HepG2 (cell line): Measurements from ENCODE around the gene AKT3. TPM values are rescaled to one million over a fixed set of nuclear protein-coding genes. Genes with fewer than 3 reads are reported as not detected.

Source experiments
- ATAC-seq: fragments of 200-7000 bp; cut with Tn5 transposase; 3 replicates; pipeline ENCODE4 v1.9.1; 2020; ENCODE audit warnings: mild to moderate bottlenecking, moderate library complexity
- BruUV-seq: library from RNA; stranded (reverse); fragments of 400-500 nt; replicated peaks from 2 replicates; lab custom pipeline; 2021; lab: Mats Ljungman, UMichigan
- CTCF ChIA-PET: fragments of 300-600 bp; formaldehyde crosslinking; extraction: SDS; loops from one replicate; lab custom pipeline; 2021; ENCODE audit warnings: low total read pairs, inconsistent platforms, low intra/inter-chr PET ratio; lab: Yijun Ruan, JAX
- POLR2A ChIA-PET: fragments of 350-600 bp; sonication (Branson Sonifier 250); formaldehyde crosslinking; loops from one replicate; lab custom pipeline; 2020; ENCODE audit warnings: antibody characterized with exemption, inconsistent platforms; lab: Yijun Ruan, JAX
- DNase-seq: peaks from one replicate; pipeline ENCODE4 v3.0.0-alpha.2; 2015; ENCODE audit warnings: low spot score
- FAIRE-seq: peaks from 3 replicates; lab custom pipeline; 2011; peaks lifted over from hg19 to GRCh38; lab: Jason Lieb, UNC
- H2AFZ ChIP-seq: one replicate; pipeline ENCODE4 v1.6.1; 2011; ENCODE audit warnings: low read length, inconsistent platforms
- H3K27ac ChIP-seq: fragments of 300-600 bp; 3 replicates; pipeline ENCODE4 v1.8.0; 2011; ENCODE audit warnings: mixed run types, mild to moderate bottlenecking, mixed read lengths, low read length, inconsistent platforms; ENCODE audit not compliant: insufficient read depth; ENCODE audit errors: extremely low read length
- H3K27me3 ChIP-seq, 2 experiments: fragments of 200-600 bp in 1 of 2; 2 replicates in 1 of 2; 3 replicates in 1 of 2; pipeline versions ENCODE4 v1.6.0 to v1.8.0; 2011; ENCODE audit warnings: low read length in 2 of 2, mild to moderate bottlenecking in 2 of 2, moderate library complexity in 2 of 2, inconsistent platforms in 1 of 2; ENCODE audit not compliant: insufficient read depth in 2 of 2, control insufficient read depth in 1 of 2
- H3K36me3 ChIP-seq, 2 experiments: fragments of 200-600 bp in 1 of 2; replicated peaks in 1 of 2; 2 replicates in 1 of 2; 3 replicates in 1 of 2; pipeline versions ENCODE4 v1.5.1 to v1.8.0; 2011; ENCODE audit warnings: low read length in 2 of 2, inconsistent platforms in 1 of 2; ENCODE audit not compliant: insufficient read depth in 2 of 2, control insufficient read depth in 1 of 2
- H3K4me1 ChIP-seq: 2 replicates; pipeline ENCODE4 v1.5.1; 2012; ENCODE audit warnings: low read length, inconsistent platforms; ENCODE audit not compliant: insufficient read depth
- H3K4me2 ChIP-seq: 2 replicates; pipeline ENCODE4 v1.6.0; 2011; ENCODE audit warnings: low read depth, low read length, inconsistent platforms
- H3K4me3 ChIP-seq, 3 experiments: fragments of 200-600 bp in 1 of 3; sonication (generic), shearing (Covaris generic) in 1 of 3; replicated peaks in 1 of 3; 2 replicates each; pipeline ENCODE4 v1.5.1; 2011 to 2016; ENCODE audit warnings: low read length in 3 of 3, inconsistent platforms in 2 of 3, low read depth in 2 of 3, mild to moderate bottlenecking in 2 of 3, control low read depth in 1 of 3, mixed read lengths in 1 of 3; ENCODE audit not compliant: insufficient read depth in 1 of 3
- H3K79me2 ChIP-seq: one replicate; pipeline ENCODE4 v1.6.1; 2011; ENCODE audit warnings: low read length, inconsistent platforms; ENCODE audit not compliant: insufficient read depth
- H3K9ac ChIP-seq: 2 replicates; pipeline ENCODE4 v1.6.0; 2011; ENCODE audit warnings: mild to moderate bottlenecking, low read depth, low read length, inconsistent platforms; ENCODE audit not compliant: insufficient read depth
- H3K9me3 ChIP-seq: 2 replicates; pipeline ENCODE4 v1.5.1; 2012; ENCODE audit warnings: mild to moderate bottlenecking, low read length
- H4K20me1 ChIP-seq: 2 replicates; pipeline ENCODE4 v1.6.0; 2011; ENCODE audit warnings: inconsistent platforms, mild to moderate bottlenecking, low read length, moderate library complexity; ENCODE audit not compliant: insufficient read depth
- ISX ChIP-seq: sonication (generic); formaldehyde crosslinking; conservative IDR thresholded peaks from 2 replicates; pipeline ENCODE4 v1.5.0; 2020; ENCODE audit warnings: missing genetic modification reagents
- SIX1 ChIP-seq: sonication (generic); formaldehyde crosslinking; IDR thresholded peaks from 2 replicates; pipeline ENCODE4 v1.4.0; 2020; ENCODE audit warnings: missing genetic modification reagents, borderline replicate concordance
- SP1 ChIP-seq, 2 experiments: fragments of 450-650 bp in 1 of 2; sonication (generic) in 1 of 2; formaldehyde crosslinking in 1 of 2; IDR thresholded peaks; 2 replicates each; pipeline versions ENCODE4 v1.4.0 to v1.6.1; 2016 to 2020; ENCODE audit warnings: missing genetic modification reagents in 1 of 2
- SRSF4 ChIP-seq: fragments of 200-400 bp; formaldehyde crosslinking; IDR thresholded peaks from one replicate; pipeline ENCODE4 v1.6.1; 2018; ENCODE audit warnings: mild to moderate bottlenecking, low read depth, low read length, moderate library complexity; ENCODE audit not compliant: poor library complexity, severe bottlenecking
- U2AF1 ChIP-seq: fragments of 200-400 bp; formaldehyde crosslinking; optimal IDR thresholded peaks from 2 replicates; pipeline ENCODE3; 2017; ENCODE audit warnings: mild to moderate bottlenecking, low read depth, low read length
- ZC3H4 ChIP-seq: sonication (generic); formaldehyde crosslinking; IDR thresholded peaks from 2 replicates; pipeline ENCODE4 v1.4.0; 2020; ENCODE audit warnings: missing genetic modification reagents, borderline replicate concordance
- ZNF12 ChIP-seq: sonication (generic); formaldehyde crosslinking; IDR thresholded peaks from 2 replicates; pipeline ENCODE4 v1.5.0; 2020; ENCODE audit warnings: missing genetic modification reagents
- ZNF18 ChIP-seq: sonication (generic); formaldehyde crosslinking; IDR thresholded peaks from 2 replicates; pipeline ENCODE4 v1.8.0; 2022; ENCODE audit warnings: mild to moderate bottlenecking, missing genetic modification reagents; ENCODE audit not compliant: insufficient replicate concordance
- ZNF33B ChIP-seq: sonication (generic); formaldehyde crosslinking; IDR thresholded peaks from 2 replicates; pipeline ENCODE4 v1.5.1; 2020; ENCODE audit warnings: mild to moderate bottlenecking, missing genetic modification reagents
- ZNF44 ChIP-seq: sonication (generic); formaldehyde crosslinking; IDR thresholded peaks from 2 replicates; pipeline ENCODE4 v1.5.1; 2020; ENCODE audit warnings: mild to moderate bottlenecking, missing genetic modification reagents
- ZUFSP ChIP-seq: sonication (generic); formaldehyde crosslinking; IDR thresholded peaks from 2 replicates; pipeline ENCODE4 v1.9.0; 2021; ENCODE audit warnings: missing genetic modification reagents, mild to moderate bottlenecking, borderline replicate concordance
- WGBS: methylation state at CpG from one replicate; pipeline ENCODE4 v1.1.6; 2017; ENCODE audit warnings: low lambda C conversion rate; 5-methylcytosine and 5-hydroxymethylcytosine counted together
- in situ Hi-C: cut with HindIII; loops from 2 replicates; pipeline ENCODE4 v1.10.0; 2017; ENCODE audit warnings: low pct_unique_long_range_greater_than_20kb; ENCODE audit not compliant: extremely low pct_ligation_motif_present
- intact Hi-C: fragments of 100-400 bp; cut with micrococcal nuclease; formaldehyde crosslinking; loops from one replicate; pipeline ENCODE4 v1.10.0; 2022; ENCODE audit not compliant: unreplicated experiment
- polyA plus RNA-seq, 8 experiments: library from polyadenylated mRNA; depleted of rRNA in 3 of 8; stranded (reverse) in 7 of 8; unstranded in 1 of 8; fragments of >200 nt; fragmentation: Illumina TruSeq in 4 of 8; extraction: Trizol in 4 of 8; gene quantifications; 2 replicates each; pipeline versions ENCODE4 v1.2.1 to v1.2.3, GENCODE V29; 2011 to 2016; ENCODE audit warnings: low read depth in 4 of 8, missing spikeins in 1 of 8, mixed read lengths in 1 of 8; ENCODE audit not compliant: insufficient read depth in 1 of 8
- total RNA-seq, 5 experiments: library from RNA; depleted of rRNA; stranded (reverse); fragments of >200 nt; fragmentation: Illumina TruSeq; extraction: Trizol; gene quantifications; 2 replicates each; pipeline ENCODE4 v1.2.3, GENCODE V29; 2016; ENCODE audit warnings: low read depth in 1 of 5
- TF ChIP-seq, protein P1 (sequence below): sonication (generic); formaldehyde crosslinking; IDR thresholded peaks from 2 replicates; pipeline ENCODE4 v1.4.0; 2020; ENCODE audit warnings: mild to moderate bottlenecking, low read depth, missing genetic modification reagents

Gene AKT3
- total and polyA plus RNA-seq, 2 of the 13 experiments (the other 11 are each of a cell fraction or from before 2014, with no cell fraction given), result 0.07 TPM

GRCh38 chr1:243790404-243790803 lies 59.6 kb downstream of the AKT3 start:
- CTCF ChIA-PET, result no interaction called here
- Histone ChIP-seq H3K9ac (no peak overlapping the region), H3K79me2 (no peaks in the 10 kb centered on the region), H4K20me1 (no peaks in the 10 kb centered on the region), H3K36me3 (no peaks in the 10 kb centered on the region), H3K27me3 (no peaks in the 10 kb centered on the region), H3K27ac (no peak overlapping the region), H3K4me1 (no peaks in the 10 kb centered on the region), H3K4me3 (no peak overlapping the region), H2AFZ (no peak overlapping the region), H3K4me2 (no peak overlapping the region), H3K9me3 (no peaks in the 10 kb centered on the region)
- BruUV-seq, result no TSS peak
- no peak for FAIRE-seq
- in situ Hi-C loops, result no loop called here
- TF ChIP-seq SP1 (IDR thresholded peaks at IDR 0.05) (no peak), SP1 (CRISPR knock-in tag; IDR thresholded peaks at IDR 0.05) (no peak), SRSF4 (no peak), ZNF18 (no peak)
- ATAC-seq, result no peak
- POLR2A ChIA-PET, result no interaction called here
- intact Hi-C loops, result no loop called here
- 72% methylated on average over 3 of the region's 3 CpGs for WGBS
- DNase-seq, result no peak

DNA sequence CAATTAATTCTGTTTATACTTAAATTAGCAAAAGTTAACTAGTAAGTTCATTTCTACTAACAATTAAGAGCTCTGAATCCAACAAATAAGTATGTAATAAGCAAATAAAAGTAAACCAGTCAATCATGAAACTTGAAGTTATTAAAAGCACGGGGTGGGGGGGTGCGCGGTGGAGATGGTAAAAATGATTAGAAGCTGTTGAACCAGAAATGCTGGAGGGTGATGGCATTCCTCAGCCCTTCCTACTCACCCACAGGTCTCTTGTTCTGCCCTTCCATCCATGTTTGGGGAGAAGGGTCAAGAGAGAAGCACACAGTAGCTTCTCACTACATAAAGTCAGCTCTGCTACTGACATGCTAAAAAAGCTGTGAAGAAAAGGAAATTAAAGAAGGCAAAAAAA lies 63.5 kb downstream of the AKT3 start:
- Histone ChIP-seq H3K27ac (no peak overlapping the region), H2AFZ (no peak overlapping the region), H4K20me1 (no peaks in the 10 kb centered on the region), H3K4me3 (no peak overlapping the region), H3K4me1 (no peaks in the 10 kb centered on the region), H3K4me2 (no peak overlapping the region), H3K27me3 (no peaks in the 10 kb centered on the region), H3K36me3 (no peaks in the 10 kb centered on the region), H3K9ac (no peak overlapping the region), H3K9me3 (no peaks in the 10 kb centered on the region), H3K79me2 (no peaks in the 10 kb centered on the region)
- no peak for DNase-seq
- no TSS peak for BruUV-seq
- no peak for FAIRE-seq
- no peak for ATAC-seq
- intact Hi-C loops (no loop called here), in situ Hi-C loops (no loop called here)
- ChIA-PET CTCF (no interaction called here), POLR2A (no interaction called here)
- 0% methylated on average over 3 of the region's 3 CpGs for WGBS
- TF ChIP-seq ISX (no peak), ZNF44 (CRISPR knock-in tag) (no peak), ZNF12 (CRISPR knock-in tag) (no peak), U2AF1 (no peak), ZUFSP (no peak), SIX1 (CRISPR knock-in tag) (no peak), ZNF33B (CRISPR knock-in tag) (no peak), ZC3H4 (CRISPR knock-in tag) (no peak)
- TF ChIP-seq, protein P1, sequence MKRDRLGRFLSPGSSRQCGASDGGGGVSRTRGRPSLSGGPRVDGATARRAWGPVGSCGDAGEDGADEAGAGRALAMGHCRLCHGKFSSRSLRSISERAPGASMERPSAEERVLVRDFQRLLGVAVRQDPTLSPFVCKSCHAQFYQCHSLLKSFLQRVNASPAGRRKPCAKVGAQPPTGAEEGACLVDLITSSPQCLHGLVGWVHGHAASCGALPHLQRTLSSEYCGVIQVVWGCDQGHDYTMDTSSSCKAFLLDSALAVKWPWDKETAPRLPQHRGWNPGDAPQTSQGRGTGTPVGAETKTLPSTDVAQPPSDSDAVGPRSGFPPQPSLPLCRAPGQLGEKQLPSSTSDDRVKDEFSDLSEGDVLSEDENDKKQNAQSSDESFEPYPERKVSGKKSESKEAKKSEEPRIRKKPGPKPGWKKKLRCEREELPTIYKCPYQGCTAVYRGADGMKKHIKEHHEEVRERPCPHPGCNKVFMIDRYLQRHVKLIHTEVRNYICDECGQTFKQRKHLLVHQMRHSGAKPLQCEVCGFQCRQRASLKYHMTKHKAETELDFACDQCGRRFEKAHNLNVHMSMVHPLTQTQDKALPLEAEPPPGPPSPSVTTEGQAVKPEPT (CRISPR knock-in tag), result no peak
